ENCODE measurements around the gene THSD7B.

The THSD7B gene

DNA sequence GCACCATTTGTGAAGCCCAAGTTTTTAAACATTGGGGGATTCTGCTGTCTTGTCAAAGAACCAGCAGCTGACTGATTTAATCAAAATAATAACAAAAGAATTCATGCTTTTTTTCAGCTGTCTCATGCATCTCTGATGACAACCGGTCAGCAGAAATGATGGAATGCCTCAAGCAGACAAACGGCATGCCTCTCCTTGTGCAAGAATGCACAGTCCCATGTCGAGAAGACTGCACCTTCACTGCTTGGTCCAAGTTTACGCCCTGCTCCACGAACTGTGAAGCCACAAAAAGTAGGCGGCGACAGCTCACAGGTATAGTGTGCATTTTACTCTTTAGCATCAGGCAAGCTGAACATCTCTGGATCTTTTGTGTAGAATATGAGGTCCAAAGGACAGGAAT lies 640.2 kb downstream of the THSD7B start:
- DNase-seq = no peak

DNA sequence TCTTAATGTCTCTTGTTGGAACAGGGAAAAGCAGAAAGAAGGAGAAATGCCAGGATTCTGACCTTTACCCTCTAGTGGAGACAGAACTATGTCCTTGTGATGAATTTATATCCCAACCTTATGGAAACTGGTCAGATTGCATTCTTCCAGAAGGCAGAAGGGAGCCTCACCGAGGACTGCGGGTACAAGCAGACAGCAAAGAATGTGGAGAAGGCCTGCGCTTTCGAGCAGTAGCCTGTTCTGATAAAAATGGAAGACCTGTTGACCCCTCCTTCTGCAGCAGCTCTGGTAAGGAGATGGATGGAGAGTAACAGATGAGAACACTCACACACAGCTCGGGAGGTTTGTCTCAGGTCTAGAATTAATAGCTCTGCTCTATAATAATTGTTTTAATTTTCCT lies 646.2 kb downstream of the THSD7B start:
- no peak for DNase-seq

DNA sequence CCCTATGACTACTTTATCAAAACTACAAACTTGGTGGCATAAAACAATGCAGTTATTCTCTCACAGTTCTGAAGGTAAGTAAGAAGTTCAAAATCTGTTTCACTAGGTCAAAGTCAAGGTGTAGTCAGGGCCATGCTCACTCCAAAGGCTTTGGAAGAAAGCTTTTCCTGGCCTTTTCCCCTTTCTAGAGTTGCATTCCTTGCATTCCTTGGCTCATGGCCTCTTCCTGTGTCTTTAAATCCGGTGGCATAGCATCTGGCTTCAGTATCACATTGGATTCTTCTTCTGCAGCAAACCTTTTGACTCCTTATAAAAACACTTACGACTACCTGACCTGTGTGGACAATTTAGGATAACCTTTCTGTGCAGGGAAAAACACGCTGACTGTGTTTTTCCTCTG lies 655.4 kb downstream of the THSD7B start:
- no peak for DNase-seq

DNA sequence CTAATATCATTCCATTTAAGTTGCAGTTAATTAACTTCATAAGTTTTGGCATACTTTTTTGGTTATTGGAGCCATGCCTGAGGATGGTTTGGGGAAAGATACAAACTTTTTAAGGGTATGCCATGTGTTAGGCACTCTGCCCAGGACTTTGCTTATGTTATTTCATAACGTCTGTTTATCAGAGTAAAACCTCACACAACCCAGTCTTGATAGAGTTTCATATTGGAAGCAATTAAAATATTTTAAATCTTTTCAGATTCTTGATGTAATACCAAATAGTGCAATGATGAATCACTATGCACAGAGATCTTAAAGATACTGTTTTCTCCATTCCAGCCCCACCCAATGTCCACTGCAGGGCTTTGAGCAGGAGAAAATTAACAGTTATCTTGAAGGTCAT lies 669.8 kb downstream of the THSD7B start:
- no peak for DNase-seq

DNA sequence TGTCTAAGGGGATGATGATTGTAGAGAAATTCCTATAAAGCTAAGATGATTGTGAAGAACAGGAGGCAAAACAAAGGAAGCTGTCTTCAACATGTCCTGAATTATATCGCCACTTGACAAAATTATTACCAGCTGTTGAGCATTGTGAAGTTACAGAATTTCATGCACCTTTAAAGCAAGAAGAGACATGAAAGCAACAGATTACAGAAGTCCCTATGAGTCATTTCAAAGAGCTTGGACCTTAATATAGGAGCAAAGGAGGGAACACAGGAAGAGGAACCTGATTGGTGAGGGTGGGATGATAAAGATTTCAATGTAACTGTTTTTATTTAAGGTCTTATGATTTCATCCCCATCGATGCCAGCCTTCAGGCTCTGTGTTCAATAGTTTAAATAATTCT lies 672.0 kb downstream of the THSD7B start:
- no peak for DNase-seq

DNA sequence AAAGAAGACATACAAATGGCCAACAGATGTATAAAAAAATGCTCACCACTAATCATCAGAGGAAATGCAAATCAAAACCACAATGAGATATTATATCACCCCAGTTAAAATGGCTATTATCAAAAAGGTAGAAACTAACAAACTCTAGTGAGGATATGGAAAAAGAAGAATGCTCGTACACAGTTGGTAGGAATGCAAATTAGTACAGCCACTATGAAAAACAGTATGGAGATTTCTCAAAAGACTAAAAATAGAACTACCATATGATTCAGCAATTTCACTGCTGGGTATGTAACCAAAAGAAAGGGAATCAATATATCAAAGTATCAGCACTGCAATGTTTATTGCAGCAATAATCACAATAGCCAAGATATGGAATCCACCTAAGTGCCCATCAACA lies 679.6 kb downstream of the THSD7B start:
- DNase-seq = no peak

DNA sequence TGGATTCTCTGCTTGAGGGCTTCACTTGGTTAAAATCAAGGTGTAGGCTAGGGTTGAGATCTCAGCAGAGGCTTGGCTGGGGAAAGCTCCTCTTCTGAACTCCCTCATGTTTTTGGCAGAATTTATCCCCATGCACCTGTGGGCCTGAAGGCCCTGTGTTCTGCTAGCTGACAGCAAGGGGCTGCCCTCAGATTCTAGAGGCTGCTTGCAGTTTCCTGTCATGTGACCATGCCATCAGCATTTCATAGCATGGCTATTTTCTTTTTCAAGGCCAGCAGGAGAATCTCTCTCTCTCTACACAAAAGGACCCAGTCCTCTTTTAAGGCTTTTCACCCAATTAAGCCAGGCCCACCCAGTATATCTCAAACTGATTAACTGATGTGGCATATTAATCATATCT lies 684.1 kb downstream of the THSD7B start:
- DNase-seq = no peak

DNA sequence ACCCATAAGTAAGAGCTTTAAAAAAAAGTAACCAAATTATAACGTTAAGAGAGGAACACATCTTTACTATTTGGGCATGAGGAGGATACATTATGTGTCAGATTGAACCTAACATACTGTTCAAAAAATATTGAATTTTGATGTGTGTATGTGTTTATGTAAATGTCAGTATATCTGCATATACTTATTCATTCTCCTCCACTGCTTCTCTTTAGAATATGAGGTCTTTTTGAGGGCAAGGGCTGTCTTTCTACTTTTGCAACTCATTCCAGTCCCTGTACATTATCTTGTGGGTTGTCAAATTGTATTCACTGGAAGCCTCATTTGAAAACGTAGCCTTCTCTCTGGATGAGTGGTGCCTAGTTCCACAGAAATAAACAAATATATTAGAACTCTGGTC lies 689.5 kb downstream of the THSD7B start:
- no peak for DNase-seq

DNA sequence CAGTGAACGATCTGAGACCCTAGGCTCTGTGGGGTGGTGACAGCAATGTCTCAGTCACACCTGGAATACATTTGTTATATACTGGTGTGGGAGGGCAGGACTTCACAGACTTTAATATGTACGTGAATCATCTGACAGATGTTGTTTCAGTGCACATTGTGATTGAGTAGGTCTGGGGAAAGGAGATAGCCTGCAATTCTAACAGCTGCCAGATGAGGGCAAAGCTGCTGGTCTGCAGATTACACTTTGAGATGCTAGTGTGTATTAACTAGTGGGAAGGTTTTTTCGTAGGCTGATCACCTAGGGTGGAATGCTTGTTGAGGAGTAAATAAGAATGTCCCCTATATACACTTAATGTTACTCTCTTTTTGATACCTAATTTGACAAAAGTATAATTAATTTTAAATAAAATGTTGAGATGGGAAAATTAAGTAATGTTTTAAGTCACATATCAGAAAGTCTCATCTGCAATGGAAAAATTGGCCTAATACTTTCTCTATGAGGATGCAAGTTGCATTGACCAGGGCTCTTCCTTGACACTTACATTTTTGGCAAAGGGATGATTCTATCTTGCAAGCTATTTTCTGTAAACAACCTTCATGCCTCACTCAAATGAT lies 702.0 kb downstream of the THSD7B start:
- DNase-seq = peak; percentile 7

DNA sequence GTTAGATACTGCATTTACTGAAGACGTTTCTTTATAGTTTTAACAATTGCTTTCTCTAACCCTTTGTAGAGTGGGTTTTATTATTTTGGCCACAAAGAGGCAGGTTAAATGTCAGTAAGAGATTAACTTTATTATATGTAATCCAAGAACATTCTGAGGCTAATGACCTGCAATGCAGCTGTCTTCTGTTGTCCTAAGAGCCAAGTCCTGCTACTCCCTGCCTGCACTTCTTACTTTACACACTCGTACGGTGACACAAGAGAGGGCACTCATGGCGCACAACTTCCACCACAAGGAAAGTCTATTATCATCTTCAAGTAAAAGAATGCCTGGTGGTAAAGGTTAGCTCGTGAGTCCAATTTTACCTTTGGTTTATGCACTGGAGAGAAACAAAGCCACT lies 727.9 kb downstream of the THSD7B start:
- no peak for DNase-seq

DNA sequence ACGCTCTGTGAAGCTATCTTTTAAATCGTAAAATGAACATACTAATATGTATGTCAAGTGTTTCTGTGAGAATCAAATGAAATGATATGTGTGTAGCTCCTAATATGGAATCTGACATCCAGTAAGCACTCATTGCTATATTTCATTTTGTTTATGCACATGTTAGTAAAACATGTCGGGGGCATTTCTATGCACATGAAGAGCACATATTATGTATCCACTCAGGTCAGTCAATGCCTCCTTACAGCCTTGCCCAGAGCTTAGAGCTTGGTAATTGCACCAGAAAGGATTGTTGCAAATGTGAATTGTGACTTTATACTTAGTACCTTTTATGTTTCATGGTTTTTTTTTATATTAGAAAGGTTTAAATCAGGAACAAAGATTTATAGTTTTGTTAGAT lies 735.3 kb downstream of the THSD7B start:
- no peak for DNase-seq

DNA sequence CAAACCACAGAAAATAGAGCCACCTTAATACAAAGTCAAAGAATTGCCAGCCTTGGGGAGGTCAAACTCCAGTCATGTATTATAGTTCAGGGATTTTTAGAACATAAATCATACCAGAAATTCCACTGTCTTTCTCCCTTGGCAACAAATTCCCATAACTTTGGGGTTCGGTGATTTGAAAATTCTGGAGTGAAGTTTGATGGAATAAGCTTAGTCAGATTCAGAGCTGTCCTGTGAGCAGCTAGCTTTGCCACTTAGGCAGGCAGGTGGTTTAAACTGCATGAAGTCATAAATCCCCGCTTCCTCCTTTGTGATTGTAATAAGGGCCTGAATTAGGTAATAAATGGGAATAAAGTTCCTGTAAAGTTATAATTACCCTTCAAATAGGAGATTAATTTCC lies 741.9 kb downstream of the THSD7B start:
- no peak for DNase-seq

DNA sequence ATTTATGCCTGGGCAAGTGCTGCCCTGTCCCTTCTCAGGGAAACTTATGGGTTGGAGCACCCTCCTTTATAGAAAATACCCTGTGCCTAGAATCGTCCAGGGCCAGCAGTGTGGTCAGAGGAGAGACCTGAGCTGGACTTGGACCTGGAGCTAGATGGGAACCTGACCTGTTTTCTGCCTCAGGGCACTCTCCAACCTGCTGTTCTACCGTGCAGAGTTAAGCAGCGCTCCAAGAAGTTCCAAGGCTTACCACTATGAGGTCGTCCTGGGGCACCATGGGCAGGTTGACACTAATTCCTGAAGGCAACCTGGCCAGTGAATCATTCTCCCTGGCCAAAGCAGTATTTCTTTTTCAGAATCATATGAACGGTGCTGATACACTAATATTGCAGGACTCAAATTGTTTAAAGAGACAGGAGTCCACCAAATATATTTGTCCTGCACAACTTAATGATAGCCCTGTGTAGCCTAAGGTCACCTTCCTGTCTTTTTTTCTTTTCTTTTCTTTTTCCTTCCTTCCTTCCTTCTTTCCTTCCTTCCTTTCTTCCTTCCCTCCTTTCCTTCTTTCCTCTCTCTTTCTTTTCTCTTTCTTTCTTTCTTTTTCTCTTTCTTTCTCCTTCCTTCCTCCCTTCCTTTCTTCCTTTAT lies 743.5 kb downstream of the THSD7B start:
- DNase-seq = no peak

DNA sequence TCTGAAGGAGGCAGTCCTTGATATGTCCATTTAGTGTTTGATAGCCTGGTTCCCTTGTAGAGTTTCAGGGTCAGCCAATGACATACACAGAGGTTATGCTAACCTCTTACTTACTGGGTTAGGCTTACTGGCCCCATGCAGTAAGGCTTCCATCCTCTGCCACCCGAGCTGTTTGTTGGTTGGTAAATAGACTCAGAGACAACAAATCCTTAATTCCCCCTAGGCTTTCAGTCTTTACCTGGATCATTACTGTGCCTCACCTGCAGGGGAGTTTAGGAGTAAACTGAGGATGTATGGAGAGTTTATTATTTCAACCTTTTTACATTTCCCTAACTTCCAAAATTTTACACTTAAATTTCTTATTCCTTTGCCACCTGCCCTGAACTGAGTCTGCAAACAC lies 746.2 kb downstream of the THSD7B start:
- no peak for DNase-seq

DNA sequence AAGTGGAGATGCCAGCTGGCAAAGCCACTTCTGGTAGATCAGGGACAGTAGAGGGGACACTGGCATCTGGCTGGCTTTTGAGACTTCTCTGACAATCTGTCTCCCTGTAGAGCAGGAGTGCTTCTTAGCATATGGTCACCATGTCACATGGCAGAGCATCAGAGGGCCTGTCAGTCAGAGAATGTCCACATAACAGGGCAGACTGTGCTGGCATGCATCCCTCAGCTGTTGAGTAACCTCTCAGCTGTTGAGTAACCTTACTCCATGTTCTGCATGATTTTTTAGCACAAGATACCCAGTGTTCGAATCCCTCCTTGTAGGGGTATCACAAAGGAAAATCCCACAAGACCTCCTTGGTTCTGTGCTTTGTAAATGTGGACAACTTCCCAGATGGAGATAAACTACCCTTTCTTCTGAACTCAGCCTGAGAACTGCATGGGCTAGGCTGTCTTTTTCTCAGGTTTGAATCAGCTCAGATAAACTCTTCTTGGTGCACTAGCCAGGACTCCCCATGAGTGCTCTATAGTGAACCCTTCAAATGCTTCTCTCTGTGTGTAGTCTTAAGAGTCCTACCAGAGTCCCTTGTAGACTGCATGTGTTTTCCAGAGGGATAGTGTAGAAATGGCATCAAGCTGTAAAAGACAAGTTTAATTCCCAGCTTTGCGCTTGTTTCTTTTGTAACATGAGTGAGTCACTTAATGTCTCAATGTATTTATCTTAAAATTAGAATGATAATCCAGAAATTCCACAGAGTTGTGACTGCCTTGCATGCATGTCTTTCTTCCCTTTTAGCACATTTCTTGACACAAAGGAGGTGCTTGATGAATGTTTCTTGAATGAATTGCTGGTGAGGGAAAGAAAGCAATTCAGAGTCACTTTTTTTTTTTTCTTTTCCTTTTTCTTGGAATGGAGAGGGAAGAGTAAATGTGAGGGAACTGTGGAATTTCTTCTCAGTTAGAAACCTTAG lies 756.6 kb downstream of the THSD7B start:
- no peak for DNase-seq

DNA sequence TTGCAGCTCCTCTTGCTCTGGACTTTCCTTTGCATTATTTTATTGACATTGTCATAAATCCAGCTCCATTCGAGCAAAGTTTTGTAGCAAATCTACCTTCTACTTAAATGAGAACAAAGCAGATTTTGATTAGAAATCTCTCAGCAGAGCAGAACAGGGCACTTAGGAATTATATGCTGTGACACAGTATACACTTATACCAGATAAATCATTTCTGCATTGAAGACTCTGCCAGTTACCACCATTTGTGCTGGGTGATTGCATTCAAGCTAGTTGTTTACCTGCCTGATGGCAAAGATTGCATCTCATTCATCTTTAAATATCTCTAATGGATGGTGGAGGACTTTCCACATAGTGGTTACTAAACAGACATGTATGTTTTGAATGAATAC lies 757.3 kb downstream of the THSD7B start:
- no peak for DNase-seq

DNA sequence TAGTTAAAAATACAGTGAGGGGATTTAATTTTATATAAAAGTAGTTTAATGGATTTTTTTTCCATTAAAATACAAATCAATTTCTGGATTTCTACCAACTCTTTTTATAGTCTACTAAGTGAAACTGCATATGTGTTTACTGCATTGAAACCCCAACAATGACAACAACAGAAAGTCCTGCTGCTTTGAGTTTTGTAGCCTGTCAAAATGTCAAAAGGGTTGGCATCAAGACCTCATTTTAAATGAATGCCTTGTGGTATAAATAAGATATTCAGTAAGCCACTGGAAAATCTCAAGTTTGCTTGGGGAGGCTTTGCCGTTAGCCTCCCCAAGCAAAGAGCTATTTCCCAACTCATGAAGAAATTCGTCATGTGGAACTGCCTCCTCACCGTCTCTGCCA lies 758.6 kb downstream of the THSD7B start:
- DNase-seq = no peak

DNA sequence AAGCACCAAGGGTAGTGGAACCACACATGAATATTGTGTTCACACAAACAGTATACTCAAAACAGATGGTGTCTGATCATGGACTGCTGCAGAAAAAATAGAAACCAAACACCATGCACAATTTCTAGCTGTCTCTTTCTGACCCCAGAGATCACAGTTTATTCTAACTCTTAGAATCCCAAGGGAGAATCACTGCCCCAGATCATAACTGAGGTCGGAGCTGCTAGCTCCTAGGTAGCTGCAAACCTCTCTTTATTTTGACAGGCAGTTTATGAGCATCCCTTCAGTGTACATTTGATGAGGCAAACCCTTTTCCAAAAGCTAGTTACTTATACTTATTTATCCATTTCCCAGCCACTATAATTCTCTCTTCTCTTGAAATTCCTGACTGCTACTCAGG lies 759.8 kb downstream of the THSD7B start:
- no peak for DNase-seq

DNA sequence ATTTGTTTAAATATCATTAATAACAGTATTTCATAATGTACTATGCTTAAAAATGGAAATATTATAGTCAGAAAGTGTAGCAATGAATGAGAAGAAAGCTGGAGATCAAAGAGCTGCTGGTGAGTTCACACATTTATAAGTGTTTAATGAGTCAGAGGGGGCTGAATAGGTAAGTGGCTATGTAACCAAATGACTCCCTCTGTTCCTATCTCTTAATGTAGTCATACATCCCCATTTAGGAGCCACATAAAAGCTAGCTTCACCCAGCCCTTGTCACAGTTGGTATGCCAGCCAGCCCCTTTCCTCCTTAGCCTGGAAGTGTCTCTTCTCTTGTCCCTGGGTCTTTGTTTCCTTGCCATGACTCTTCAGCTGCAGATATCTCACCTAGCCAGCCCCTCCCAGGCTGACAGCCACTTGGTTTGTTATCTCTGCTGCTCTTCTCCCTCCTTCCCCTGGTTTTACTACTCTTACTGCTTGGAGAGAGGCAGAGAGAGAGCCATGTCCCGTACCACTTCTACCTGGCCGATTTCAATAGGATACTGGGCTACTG lies 760.4 kb downstream of the THSD7B start:
- DNase-seq = no peak

DNA sequence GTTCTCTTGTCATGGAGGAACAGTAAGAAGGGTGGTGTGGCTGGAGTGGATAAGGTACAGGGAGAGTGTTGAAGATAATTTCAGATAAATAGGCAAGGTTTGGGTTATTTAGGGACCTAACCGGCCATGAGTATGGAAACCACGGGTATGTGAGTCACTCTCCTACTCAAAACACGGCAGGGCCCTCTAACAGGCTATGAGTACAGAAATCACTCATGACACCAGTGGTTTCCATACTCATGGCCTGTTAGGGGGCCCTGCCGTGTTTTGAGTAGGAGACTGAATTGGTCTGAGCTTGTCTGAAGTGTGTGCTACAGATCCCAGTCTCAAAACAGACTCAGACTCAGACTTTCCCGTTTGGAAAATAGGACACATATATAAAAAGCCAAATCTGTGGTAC lies 770.6 kb downstream of the THSD7B start:
- DNase-seq = no peak

DNA sequence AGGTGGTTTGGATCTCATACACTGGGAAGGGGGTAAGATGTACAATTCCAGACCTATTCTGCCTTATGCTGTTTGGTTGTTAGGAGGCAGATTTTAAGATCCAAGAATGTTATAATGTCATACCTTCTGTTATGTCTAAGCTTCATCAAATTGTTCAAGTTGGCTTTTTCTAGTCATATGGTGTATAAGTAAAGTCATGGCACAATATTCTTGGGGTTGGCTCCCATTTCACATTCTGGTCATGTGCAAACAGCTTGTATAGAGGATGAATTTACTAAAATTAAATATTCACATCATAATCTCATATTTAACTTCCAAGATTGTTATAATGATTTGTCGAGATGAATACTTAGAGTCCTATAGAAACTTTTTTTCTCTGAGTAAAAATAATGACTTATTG lies 774.0 kb downstream of the THSD7B start:
- no peak for DNase-seq

DNA sequence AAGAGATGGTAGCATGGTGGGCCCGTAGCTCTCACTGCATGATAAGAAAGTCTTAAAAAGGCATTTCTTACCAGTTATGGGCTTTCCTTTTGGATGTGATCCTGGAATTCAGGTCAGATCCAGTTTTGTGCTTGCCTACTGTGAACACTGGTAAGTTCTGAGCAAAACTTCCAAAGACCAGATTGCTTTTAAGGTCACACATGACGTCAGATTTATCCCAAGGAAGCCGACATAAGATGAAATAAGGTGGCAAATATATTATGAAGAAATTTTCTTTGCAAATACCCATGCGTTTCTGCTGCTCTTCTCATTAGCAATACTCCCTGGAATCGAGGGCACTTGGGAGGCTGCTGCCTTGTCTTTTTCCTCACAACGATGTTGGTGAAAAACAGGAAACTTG lies 782.5 kb downstream of the THSD7B start:
- DNase-seq = no peak

DNA sequence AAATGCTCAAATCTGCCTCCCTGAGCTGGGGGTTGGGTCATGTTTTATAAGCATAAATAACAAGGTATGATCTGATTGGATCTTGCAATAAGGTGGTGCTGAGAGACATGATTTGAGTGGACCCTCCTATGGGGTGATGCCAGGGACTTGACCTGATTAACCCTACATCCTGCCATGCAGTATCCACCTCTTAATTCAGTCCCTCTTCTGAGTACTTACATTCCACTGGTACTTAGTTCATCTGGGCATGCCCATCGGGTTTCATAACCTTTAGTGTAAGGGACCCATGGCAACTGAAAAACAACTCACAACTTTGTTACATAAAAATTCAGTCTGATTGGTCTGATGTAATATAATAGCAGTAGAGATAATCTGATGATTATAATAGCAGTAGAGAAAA lies 801.0 kb downstream of the THSD7B start:
- no peak for DNase-seq

DNA sequence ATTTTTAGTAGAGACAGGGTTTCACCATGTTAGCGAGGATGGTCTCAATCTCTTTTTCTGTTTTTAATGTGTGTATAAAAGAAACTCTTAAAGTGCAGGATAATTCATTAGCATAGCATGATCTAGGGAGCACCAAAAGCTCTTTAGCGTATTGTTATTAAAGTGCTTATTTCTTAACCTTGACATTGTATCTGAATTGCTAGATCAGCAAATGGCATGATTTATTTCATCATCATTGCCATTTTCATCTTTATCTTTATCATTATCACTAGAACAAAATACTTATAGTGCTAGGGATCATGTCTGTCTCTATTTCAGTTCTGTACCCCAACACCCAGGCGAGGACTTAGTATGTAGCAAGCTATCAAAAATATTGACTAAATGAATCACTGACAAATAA lies 805.1 kb downstream of the THSD7B start:
- DNase-seq = no peak

Measured in DMS 273 treated with DMSO at 0.1 percent for 48 hours (cell line).